Sigmoid colon (tissue), 7 donors: Measurements from ENCODE around the gene FGFR2. TPM values are rescaled to one million over a fixed set of nuclear protein-coding genes. Genes with fewer than 3 reads are reported as not detected.
"Not testable (repeated sequence)": the region's sequence is repeated elsewhere in the genome, so short reads cannot be mapped to it uniquely, and the experiment has no call there.

ENCODE experiments used
- DNase-seq: peaks from one replicate; pipeline ENCODE4 v3.0.0-alpha.2; 2019
- H3K27ac ChIP-seq, 4 donors: fragments of 200-600 bp; sonication (generic); one replicate each; pipeline ENCODE4 v1.5.1; 2016 to 2019; ENCODE audit warnings: mild to moderate bottlenecking in 1 of 4
- H3K27me3 ChIP-seq, 3 donors: fragments of 200-600 bp; sonication (generic); one replicate each; pipeline ENCODE4 v1.5.1; 2019; ENCODE audit warnings: mild to moderate bottlenecking in 1 of 3
- H3K36me3 ChIP-seq, 4 donors: fragments of 200-600 bp; sonication (generic); one replicate each; pipeline ENCODE4 v1.5.1; 2016 to 2019
- H3K4me1 ChIP-seq, 4 donors: fragments of 200-600 bp; sonication (generic); one replicate each; pipeline ENCODE4 v1.5.1; 2017 to 2019
- H3K4me3 ChIP-seq, 4 donors: fragments of 200-600 bp; sonication (generic); one replicate each; pipeline ENCODE4 v1.5.1; 2017 to 2019; ENCODE audit warnings: mild to moderate bottlenecking in 2 of 4, moderate library complexity in 1 of 4
- H3K9me3 ChIP-seq, 4 donors: fragments of 200-600 bp in 3 of 4; sonication (generic) in 3 of 4; one replicate each; pipeline versions ENCODE4 v1.5.1 to v1.6.1; 2013 to 2019
- EP300 ChIP-seq, 4 donors: sonication (generic); formaldehyde crosslinking; IDR thresholded peaks; one replicate each; pipeline ENCODE4 v1.6.1; 2017; ENCODE audit warnings: antibody characterized with exemption in 4 of 4
- POLR2A ChIP-seq, 2 donors: fragments of 450-650 bp; IDR thresholded peaks; one replicate each; pipeline ENCODE4 v1.6.1; 2016; ENCODE audit warnings: antibody characterized with exemption in 2 of 2, mild to moderate bottlenecking in 2 of 2, moderate library complexity in 2 of 2
- POLR2AphosphoS5 ChIP-seq, 4 donors: sonication (generic); formaldehyde crosslinking; IDR thresholded peaks; one replicate each; pipeline ENCODE4 v1.6.1; 2017; ENCODE audit warnings: antibody characterized with exemption in 4 of 4
- WGBS, 2 donors: extraction: QIAGEN DNeasy Blood & Tissue Kit; methylation state at CpG; one replicate each; pipeline ENCODE4 v1.1.7; 2013; 5-methylcytosine and 5-hydroxymethylcytosine counted together
- intact Hi-C: fragments of 100-400 bp; cut with DNase I; formaldehyde crosslinking; loops from one replicate; pipeline ENCODE4 v1.15.1; 2023
- polyA plus RNA-seq, 3 donors: library from polyadenylated mRNA; stranded (reverse); fragments of 200-250 nt; gene quantifications; one replicate each; pipeline ENCODE4 v1.2.3, GENCODE V29; 2013
- total RNA-seq, 4 donors: library from RNA; depleted of rRNA; stranded (reverse); fragments of >200 nt; gene quantifications; one replicate each; pipeline ENCODE4 v1.1.0, GENCODE V29; 2016
- TF ChIP-seq, protein P1 (sequence below), 4 experiments: fragments of 450-650 bp in 3 of 4; fragments of 200-600 bp in 1 of 4; IDR thresholded peaks; one replicate each; pipeline ENCODE4 v1.5.1; 2016 to 2019; ENCODE audit warnings: antibody characterized with exemption in 4 of 4, mild to moderate bottlenecking in 3 of 4, moderate library complexity in 2 of 4
- donor health status: healthy with polysubstance abuse.
- donor health status: Bipolar disorder and iron deficiency.
- donor health status: healthy.

Gene FGFR2
- total and polyA plus RNA-seq, 7 donors: 5.1 to 143 (median 71.5) TPM

DNA sequence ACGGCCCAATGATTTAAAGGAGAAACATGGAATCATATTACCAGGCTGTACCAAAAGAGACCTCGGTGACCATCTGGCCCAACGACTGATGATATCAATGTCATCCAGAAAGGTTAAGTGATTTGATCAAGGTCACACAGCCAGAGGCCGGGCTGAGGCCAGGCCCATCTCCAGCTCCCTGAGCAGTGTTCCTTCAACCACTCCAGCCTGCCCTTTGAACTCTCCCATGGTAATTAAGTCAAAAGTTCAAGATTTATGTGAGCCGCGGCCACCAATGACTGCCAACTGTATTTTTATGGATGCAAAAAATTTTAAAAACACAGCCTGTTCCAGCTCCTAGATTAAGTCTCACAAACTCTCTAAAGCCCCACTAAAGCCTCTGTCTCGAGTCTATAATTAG lies 41.8 kb downstream of the FGFR2 start:
- H3K36me3 ChIP-seq: peaks cover 0 to under 1% (median 0%) of the 10 kb centered on the region in 4 donors
- TF ChIP-seq EP300 (IDR thresholded peaks at IDR 0.05): no peak
- no peak for TF ChIP-seq POLR2AphosphoS5 (IDR thresholded peaks at IDR 0.05)
- no peak for TF ChIP-seq POLR2A (IDR thresholded peaks at IDR 0.05)
- TF ChIP-seq, protein P1, sequence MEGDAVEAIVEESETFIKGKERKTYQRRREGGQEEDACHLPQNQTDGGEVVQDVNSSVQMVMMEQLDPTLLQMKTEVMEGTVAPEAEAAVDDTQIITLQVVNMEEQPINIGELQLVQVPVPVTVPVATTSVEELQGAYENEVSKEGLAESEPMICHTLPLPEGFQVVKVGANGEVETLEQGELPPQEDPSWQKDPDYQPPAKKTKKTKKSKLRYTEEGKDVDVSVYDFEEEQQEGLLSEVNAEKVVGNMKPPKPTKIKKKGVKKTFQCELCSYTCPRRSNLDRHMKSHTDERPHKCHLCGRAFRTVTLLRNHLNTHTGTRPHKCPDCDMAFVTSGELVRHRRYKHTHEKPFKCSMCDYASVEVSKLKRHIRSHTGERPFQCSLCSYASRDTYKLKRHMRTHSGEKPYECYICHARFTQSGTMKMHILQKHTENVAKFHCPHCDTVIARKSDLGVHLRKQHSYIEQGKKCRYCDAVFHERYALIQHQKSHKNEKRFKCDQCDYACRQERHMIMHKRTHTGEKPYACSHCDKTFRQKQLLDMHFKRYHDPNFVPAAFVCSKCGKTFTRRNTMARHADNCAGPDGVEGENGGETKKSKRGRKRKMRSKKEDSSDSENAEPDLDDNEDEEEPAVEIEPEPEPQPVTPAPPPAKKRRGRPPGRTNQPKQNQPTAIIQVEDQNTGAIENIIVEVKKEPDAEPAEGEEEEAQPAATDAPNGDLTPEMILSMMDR (IDR thresholded peaks at IDR 0.05): no peak
- DNase-seq: no peak
- 35 to 62% methylated on average over 7 of the region's 7 CpGs for WGBS, 2 donors
- H3K4me1 ChIP-seq: peaks cover 0 to 34% (median 31%) of the 10 kb centered on the region in 4 donors
- intact Hi-C loops: no loop called here
- H3K4me3 ChIP-seq: no peak overlapping the region
- H3K27me3 ChIP-seq: no peaks in the 10 kb centered on the region
- H3K27ac ChIP-seq: no peak overlapping the region
- no peaks in the 10 kb centered on the region for H3K9me3 ChIP-seq

DNA sequence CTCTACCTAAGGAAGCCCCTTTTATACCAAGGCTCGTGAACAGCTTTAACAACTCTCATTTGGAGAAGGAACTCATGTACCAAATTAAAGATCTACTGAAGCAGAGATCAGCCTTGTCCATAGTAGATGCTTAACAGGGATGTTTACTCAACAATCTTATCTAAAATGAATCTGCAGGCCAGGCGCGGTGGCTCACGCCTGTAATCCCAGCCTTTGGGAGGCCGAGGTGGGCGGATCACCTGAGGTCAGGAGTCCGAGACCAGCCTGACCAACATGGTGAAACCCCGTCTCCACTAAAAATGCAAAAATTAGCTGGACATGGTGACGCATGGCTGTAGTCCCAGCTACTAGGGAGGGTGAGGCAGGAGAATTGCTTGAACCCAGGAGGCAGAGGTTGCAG lies 43.3 kb downstream of the FGFR2 start:
- Histone ChIP-seq H3K4me1 (peaks cover 0 to 33% (median 29%) of the 10 kb centered on the region in 4 donors), H3K36me3 (peaks cover 0 to 15% (median 9%) of the 10 kb centered on the region in 4 donors)
- H3K27me3 ChIP-seq, intact Hi-C loops, DNase-seq, H3K4me3 ChIP-seq, H3K9me3 ChIP-seq, H3K27ac ChIP-seq: not testable (repeated sequence)
- 33 to 78% methylated on average over 9 of the region's 9 CpGs for WGBS, 2 donors

DNA sequence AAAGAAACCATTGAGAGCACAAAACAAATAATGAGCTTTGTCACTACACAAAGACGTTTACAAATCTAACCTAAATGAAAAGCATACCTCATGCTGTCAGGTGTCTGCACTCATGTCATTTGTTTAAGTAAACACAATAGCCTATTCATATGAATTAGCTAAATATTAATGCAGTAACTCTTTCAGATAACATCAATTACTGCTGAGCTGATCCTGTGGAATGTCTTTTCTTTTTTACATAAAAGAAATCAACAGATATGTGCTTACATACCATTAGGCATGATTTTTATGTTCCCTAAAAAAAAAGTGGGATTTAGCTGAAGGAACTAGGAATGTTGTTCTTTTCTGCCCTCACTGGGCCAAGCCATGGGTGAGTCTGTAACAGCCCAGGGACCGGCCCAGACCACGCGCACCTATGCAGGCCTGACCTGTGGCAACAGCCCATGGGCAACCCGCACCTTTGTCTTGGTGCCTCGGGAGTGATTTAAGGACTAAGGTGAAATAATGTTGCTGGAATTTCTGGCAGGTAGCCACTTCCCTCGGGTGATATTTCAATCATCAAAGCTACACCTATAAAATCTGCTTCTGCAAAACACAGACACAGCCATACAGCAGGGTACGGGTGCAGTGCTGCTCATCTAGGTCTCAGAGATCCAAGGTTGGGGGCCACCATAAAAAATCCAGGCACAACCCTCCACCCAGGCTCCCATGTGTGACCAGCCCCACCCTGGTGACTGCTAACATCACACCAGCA lies 44.6 kb downstream of the FGFR2 start:
- 24 to 57% methylated on average over 8 of the region's 8 CpGs for WGBS, 2 donors
- Histone ChIP-seq H3K27ac (peak overlapping the region in 2 of 4 donors; percentile 28 to 40), H3K9me3 (no peaks in the 10 kb centered on the region), H3K4me3 (no peak overlapping the region), H3K4me1 (peaks cover 0 to 23% (median 17%) of the 10 kb centered on the region in 4 donors), H3K27me3 (no peaks in the 10 kb centered on the region), H3K36me3 (peaks cover 0 to 28% (median 16%) of the 10 kb centered on the region in 4 donors)
- no peak for DNase-seq
- TF ChIP-seq POLR2AphosphoS5 (IDR thresholded peaks at IDR 0.05) (no peak), EP300 (IDR thresholded peaks at IDR 0.05) (no peak), POLR2A (IDR thresholded peaks at IDR 0.05) (no peak)
- TF ChIP-seq, protein P1 (IDR thresholded peaks at IDR 0.05): no peak
- intact Hi-C loops: no loop called here

DNA sequence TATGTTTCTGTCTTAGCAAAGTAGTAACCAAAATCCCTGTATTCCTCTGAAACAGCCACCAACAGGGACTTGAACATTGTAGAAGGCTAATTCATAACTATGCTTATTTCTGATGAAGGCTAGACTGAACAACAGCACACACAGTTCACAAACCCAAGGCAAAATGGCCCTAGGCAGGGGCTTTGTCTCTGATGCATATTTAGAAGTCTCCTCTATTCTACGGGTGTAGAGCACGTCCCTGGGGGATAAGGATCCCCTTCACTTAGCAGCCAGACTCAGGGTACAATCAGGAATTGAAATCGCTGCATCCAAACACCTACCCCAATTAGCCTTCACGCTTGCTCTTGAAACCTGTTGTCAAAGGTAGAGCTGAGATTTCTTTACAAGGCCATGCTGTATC lies 45.5 kb downstream of the FGFR2 start:
- WGBS, 2 donors: 92 to 95% methylated on average over 4 of the region's 4 CpGs
- no peak overlapping the region for H3K4me3 ChIP-seq
- no peak overlapping the region for H3K27ac ChIP-seq

DNA sequence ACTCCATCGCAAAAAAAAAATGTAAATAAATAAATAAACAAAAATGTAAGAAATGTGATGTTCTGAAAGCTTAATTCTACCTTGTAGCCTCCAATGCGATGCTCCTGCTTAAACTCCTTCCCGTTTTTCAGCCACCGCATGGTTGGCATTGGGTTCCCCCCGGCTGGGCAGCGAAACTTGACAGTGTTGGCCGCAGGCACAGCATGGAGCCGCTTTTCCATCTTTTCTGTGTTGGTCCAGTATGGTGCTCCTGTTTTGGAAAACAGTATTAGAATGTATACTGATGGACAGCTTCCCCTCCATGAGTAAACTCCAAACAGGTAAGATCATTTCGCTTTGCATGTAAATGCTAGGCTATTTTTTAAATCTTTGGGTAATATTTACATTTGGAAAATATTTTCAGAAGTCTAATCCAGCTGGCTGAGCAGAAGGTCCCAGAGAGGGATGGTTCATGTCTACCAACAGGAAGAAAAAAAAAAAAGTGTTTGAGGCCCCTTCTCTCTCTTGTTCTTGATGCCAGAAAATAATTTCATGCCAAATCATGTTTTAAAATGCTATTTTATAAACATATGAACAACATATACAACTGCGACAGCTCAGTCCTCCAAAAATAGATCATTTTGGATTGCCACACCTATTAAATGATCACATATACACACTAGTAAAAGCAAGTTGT lies 46.9 kb downstream of the FGFR2 start:
- Histone ChIP-seq H3K27me3 (no peaks in the 10 kb centered on the region), H3K4me1 (peaks cover 0 to 15% (median 10%) of the 10 kb centered on the region in 4 donors), H3K4me3 (no peak overlapping the region), H3K36me3 (peaks cover 0 to 32% (median 16%) of the 10 kb centered on the region in 4 donors), H3K9me3 (no peaks in the 10 kb centered on the region), H3K27ac (no peak overlapping the region)
- WGBS, 2 donors: 94 to 96% methylated on average over 10 of the region's 10 CpGs
- TF ChIP-seq EP300 (IDR thresholded peaks at IDR 0.05): no peak
- TF ChIP-seq POLR2AphosphoS5 (IDR thresholded peaks at IDR 0.05): no peak
- TF ChIP-seq, protein P1 (IDR thresholded peaks at IDR 0.05): no peak
- TF ChIP-seq POLR2A (IDR thresholded peaks at IDR 0.05): no peak
- intact Hi-C loops: no loop called here
- DNase-seq: no peak

More for the DNA sequence above, 45.5 kb downstream of the FGFR2 start:
- H3K36me3 ChIP-seq: peaks cover 0 to 32% (median 16%) of the 10 kb centered on the region in 4 donors
- peaks cover 0 to 23% (median 13%) of the 10 kb centered on the region in 4 donors for H3K4me1 ChIP-seq
- TF ChIP-seq POLR2AphosphoS5 (IDR thresholded peaks at IDR 0.05) (no peak), POLR2A (IDR thresholded peaks at IDR 0.05) (no peak), EP300 (IDR thresholded peaks at IDR 0.05) (no peak)
- TF ChIP-seq, protein P1 (IDR thresholded peaks at IDR 0.05): no peak
- no peaks in the 10 kb centered on the region for H3K9me3 ChIP-seq
- intact Hi-C loops: no loop called here
- DNase-seq: no peak
- H3K27me3 ChIP-seq: no peaks in the 10 kb centered on the region
